OCI-LY7 (cell line): ENCODE results near the gene C11orf52.

Source experiments
- EZH2phosphoT487 ChIP-seq: fragments of 200-600 bp; sonication (generic); IDR thresholded peaks from 2 replicates; pipeline ENCODE4 v1.6.1; 2018; ENCODE audit warnings: low read depth, borderline replicate concordance, mild to moderate bottlenecking, mixed run types, antibody characterized with exemption, low read length, moderate library complexity, mixed read lengths
- TF ChIP-seq, protein P1 (sequence below): fragments of 200-600 bp; sonication (generic); conservative IDR thresholded peaks from 2 replicates; pipeline ENCODE4 v1.5.1; 2014; ENCODE audit warnings: mild to moderate bottlenecking, antibody characterized with exemption, low read length, moderate library complexity, mixed read lengths

DNA sequence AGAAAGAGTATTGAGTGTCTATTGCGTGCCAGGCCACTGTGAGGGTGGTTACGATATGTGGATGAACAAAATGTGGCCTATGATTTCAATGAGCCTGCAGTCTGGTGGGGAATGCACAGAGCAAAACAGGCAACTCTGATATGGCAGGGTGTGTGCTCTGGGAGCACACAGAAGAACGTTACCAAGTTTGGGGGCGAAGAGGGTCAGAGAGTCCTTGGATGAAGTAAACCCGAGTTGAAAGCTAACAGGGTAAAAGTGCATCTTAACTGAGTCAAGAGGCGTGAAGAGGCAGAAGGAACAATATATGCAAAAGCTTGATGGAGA is 39.1 kb upstream of the C11orf52 start:
- no peak for TF ChIP-seq EZH2phosphoT487
- TF ChIP-seq, protein P1, sequence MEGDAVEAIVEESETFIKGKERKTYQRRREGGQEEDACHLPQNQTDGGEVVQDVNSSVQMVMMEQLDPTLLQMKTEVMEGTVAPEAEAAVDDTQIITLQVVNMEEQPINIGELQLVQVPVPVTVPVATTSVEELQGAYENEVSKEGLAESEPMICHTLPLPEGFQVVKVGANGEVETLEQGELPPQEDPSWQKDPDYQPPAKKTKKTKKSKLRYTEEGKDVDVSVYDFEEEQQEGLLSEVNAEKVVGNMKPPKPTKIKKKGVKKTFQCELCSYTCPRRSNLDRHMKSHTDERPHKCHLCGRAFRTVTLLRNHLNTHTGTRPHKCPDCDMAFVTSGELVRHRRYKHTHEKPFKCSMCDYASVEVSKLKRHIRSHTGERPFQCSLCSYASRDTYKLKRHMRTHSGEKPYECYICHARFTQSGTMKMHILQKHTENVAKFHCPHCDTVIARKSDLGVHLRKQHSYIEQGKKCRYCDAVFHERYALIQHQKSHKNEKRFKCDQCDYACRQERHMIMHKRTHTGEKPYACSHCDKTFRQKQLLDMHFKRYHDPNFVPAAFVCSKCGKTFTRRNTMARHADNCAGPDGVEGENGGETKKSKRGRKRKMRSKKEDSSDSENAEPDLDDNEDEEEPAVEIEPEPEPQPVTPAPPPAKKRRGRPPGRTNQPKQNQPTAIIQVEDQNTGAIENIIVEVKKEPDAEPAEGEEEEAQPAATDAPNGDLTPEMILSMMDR, result no peak
